ENCODE data around the gene CITED4.
A peak's percentile ranks its signal among the peaks of the same experiment; 100 is the strongest.

CITED4 gene

GRCh38 chr1:40831001-40831732, 31.0 kb downstream of the CITED4 start:
- DNase-seq, result no peak

DNA sequence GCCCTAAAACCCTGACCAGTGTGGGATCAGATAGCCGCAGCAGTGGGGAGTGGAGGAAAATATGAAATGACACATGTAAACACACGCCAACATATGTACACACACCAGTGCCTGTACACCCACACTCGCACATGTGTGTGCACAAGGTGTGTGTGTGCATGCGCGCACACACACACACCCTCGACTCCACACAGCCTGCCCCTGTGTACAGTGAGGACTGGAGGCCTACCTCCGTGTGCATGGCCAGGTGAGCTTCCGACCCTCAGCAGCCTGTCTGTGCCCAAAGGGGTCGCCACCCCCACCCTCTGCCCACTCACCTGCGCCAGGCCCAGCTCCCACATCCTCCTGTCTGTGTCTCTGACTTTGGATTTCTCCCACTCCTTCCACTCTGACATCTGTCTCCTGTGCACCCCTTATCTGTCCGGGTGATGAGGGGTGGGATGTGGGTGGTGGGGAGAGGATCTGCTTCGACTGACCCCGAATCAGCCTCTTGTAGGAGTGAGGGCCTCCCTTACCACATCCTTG, 31.7 kb downstream of the CITED4 start:
- DNase-seq, result no peak

GRCh38 chr1:40829631-40830245, 32.4 kb downstream of the CITED4 start:
- DNase-seq, result no peak

- no peak for DNase-seq
Observed at GRCh38 chr1:40825996-40826395, 36.2 kb downstream of the CITED4 start.

GRCh38 chr1:40825435-40825788, 36.8 kb downstream of the CITED4 start:
- DNase-seq, result no peak

DNA sequence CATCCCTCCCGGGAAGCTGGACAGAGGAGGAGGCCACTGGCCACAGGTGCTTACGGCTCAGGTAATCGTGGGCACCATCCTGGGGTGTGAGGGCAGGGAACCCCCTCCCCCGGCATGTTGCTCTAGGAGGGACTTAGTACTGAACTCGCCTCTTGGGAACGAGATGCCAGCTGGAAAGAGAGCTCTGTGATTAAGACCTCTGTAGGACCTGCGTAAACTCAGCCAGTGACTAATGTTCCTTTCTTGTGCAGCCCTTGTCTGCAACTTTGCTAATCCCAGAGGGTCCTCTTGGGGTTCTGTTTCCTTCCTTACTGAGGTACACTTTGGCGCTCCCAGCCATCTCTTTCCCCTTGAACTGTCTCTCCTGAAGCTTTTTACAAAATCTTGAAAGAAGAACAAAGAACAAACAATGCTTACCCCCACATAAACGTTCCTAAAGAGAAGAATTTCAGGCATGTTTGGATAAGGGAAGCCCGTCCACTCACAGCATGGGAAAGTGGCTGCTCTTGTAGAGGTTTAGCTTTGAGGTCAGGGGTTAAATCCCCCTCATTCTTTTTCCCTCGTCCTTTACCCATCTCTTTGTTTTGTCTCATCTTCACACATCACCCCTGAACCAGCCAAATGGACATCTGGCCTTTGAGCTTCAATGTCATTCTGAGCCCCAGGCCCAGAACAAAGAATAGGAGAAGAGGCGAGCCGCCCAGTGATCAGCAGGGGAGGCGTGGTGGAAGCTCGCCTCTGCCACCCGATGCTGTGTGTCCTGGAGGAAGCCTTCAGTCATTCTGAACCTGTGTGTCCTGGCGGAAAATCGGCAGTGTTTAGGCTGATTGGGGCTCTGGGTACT, 37.4 kb downstream of the CITED4 start:
- no peak for DNase-seq

DNA sequence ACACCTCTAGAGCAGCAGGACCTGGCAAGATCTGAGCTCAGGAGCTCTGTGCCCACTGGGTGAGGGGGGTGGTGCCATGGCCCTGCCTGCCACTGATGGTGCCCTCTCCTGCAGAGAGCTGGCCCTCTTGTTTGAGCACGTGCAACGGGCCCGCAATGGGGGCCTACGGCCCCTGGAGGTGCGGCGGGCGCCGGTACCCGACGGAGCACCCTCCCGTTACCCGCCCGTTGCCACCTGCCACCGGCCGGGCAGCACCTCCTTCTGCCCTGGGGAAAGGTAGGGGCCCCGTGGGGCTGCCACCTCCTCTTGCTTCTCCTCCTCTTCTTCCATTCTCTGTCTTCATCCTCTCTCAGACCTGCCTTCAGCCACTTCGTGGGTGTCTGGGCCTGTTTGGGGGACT, 38.2 kb downstream of the CITED4 start:
- DNase-seq, result no peak

DNA sequence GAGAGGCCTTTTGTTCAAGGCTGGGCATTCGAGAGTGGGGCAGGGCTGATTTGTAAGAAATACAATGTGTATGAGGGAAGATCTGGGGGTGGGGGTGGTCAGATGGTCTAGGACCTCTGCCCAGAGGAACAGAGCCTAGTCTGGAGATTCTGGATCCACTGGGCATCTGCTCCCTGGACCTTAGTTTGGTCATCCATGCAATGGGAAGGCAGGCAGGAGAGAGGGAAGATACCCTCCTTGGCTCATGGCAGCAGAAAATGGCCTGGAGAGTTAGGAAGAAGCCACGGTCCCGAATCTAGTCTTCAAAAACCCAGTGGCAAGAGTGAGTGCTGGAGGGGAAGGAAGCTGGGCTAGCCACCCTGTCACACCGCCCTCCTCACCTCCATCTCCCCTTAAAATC, 38.8 kb downstream of the CITED4 start:
- no peak for DNase-seq

DNA sequence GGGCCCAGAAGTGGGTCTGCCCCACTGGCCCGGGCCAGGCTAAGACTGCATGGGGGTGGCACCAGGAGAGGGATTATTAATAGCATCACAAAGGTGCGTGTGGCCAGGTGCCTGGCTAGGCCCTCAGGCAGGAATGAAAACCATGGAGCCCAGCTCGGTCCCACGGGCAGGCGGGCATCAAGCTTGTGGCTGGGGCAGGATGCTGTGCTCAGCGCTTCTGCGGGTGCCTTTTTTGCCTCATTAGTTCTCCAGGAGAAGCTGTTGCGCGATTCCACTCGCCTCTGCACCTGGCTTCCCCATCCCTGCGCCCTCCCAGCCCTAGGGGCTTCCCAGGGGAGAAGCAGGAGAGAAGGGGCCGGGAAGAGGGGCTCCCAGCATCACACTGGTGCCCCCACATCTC, 39.3 kb downstream of the CITED4 start:
- no peak for DNase-seq

GRCh38 chr1:40820911-40821693, 41.1 kb downstream of the CITED4 start:
- DNase-seq, result no peak

DNA sequence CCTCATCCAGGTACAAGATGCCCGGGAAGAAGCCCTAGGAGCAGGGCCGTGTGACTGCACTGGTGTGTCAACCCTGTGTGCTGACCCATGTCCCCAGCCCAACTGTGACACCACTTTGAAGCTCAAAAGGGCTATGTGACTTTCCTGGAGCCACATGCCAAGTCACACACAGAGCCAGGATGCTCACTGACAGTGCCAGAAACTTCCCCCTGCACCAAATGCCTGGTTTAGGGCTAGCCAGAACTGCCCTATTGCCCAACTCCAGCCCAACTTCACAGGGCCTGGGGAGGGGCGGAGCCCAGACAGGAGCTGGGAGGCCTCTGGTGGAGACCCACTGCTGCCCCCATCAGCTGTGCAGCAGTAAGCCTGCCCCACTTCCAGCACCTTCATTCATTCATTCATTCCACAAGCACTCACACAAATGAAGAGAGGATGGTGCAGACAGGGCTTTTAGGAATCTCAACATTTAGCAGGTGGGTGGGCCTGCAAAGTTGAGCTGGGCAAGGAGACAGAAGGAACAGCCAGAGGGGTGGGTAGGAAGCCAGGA, 41.8 kb downstream of the CITED4 start:
- no peak for DNase-seq

DNA sequence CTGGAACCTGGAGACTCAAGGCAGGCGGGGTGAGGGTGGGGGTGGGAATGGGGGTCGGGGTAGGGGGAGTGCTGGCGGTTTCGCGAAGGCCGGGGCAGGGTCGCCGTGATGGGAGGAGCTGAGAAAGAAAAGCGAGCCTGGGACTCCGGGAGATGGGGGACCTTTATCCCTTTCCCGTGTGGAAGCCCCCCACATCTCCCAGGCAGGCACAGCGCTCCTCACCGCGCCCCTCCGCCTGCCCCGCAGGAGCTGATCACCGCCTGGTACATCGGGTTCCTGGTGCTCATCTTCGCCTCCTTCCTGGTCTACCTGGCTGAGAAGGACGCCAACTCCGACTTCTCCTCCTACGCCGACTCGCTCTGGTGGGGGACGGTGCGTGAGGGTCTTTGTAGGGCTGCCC, 43.1 kb downstream of the CITED4 start:
- DNase-seq, result no peak

- peak; percentile 91 for DNase-seq
Observed at GRCh38 chr1:40818264-40818961, 43.8 kb downstream of the CITED4 start.

DNA sequence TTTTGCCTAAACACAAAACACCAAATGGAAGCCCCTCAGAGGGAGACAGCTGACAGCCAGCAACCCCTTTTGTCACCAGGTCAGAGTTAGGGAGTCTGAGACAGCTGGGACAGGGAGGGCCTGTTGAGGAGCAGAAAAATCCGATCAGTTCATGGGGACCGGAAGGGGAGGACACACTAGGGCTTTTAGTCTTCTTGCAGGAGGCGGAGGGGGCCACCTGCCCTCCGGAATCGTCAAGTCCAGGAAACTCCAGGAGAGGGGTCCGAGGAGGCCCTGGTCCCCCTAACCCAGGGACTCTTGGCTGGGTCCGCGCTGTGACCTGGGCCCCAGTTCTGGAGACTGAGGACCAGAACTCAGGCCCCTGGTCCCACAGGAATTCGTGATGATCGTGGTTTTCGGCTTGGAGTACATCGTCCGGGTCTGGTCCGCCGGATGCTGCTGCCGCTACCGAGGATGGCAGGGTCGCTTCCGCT, 44.3 kb downstream of the CITED4 start:
- DNase-seq, result no peak

DNA sequence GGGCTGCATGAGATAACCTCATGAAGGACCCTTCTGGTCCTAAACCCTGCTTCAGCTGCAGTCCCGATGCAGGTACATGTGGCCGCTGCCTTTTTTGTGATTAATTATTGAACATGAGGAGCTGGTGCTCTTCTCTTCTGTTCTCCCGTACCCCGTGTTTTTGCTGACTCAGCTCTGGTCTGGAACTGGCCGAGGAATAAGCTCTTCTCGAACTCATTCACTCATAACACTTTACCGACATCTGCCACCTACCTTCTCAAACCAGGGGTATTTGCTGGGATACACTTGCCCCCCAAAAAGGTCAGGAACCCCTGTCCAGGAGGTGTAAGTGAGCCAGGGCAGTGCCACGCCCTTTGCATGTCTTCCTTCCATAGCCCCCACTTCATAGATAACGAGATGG, 46.7 kb downstream of the CITED4 start:
- no peak for DNase-seq

Data from CD4-positive, alpha-beta T cell treated with Interferon gamma for 1 hour (primary cell).